Lower leg skin (tissue), 4 donors: ENCODE measurements around the gene RNF145. TPM values are rescaled to one million over a fixed set of nuclear protein-coding genes. Genes with fewer than 3 reads are reported as not detected.
"Not testable (repeated sequence)": the region's sequence is repeated elsewhere in the genome, so short reads cannot be mapped to it uniquely, and the experiment has no call there.

Experiments
- DNase-seq, 2 donors: peaks; one replicate each; pipeline ENCODE4 v3.0.0-alpha.2; 2019; ENCODE audit warnings: low spot score in 2 of 2
- H3K4me3 ChIP-seq: fragments of 200-600 bp; sonication (generic); 2 replicates; pipeline ENCODE4 v1.5.1; 2017; ENCODE audit warnings: mild to moderate bottlenecking, low read depth; ENCODE audit not compliant: poor library complexity, severe bottlenecking
- POLR2A ChIP-seq, 2 donors: fragments of 450-650 bp; IDR thresholded peaks; one replicate each; pipeline ENCODE4 v1.6.1; 2016 to 2017; ENCODE audit warnings: antibody characterized with exemption in 2 of 2, mild to moderate bottlenecking in 1 of 2, moderate library complexity in 1 of 2
- WGBS, 2 donors: methylation state at CpG; one replicate each; pipeline ENCODE4 v1.1.5; 2018; 5-methylcytosine and 5-hydroxymethylcytosine counted together
- intact Hi-C: fragments of 100-400 bp; cut with DNase I; formaldehyde crosslinking; loops from one replicate; pipeline ENCODE4 v1.15.0; 2023; ENCODE audit warnings: low total_unique reads
- total RNA-seq, 4 donors: library from RNA; depleted of rRNA; stranded (reverse); fragments of >200 nt; gene quantifications; one replicate each; pipeline ENCODE4 v1.1.0, GENCODE V29; 2016
- TF ChIP-seq, protein P1 (sequence below), 3 donors: fragments of 450-650 bp; IDR thresholded peaks; one replicate each; pipeline ENCODE4 v1.5.1; 2016; ENCODE audit warnings: antibody characterized with exemption in 3 of 3, mild to moderate bottlenecking in 3 of 3, moderate library complexity in 2 of 3

RNF145 gene
- total RNA-seq, 4 donors from 2014 or later: 32.8 to 57.0 (median 43.9) TPM

DNA sequence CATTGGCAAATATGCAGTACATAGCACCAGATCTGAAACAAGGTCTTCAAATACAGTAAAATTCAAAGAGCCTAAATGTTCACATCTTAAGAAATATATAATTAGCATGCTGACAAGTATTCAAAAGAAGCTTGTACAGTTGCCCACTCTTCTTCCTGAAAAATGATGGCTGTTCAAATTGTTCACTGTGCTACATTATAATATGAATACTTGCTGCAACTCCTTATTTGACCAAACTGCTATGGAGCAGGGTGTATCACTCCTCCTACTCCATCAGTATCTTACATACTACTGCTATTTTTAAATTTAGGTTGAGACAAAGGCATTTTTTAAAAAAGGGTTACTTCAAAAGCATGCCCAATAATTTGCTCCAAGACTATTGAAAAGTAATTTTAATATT, 39.3 kb downstream of the RNF145 start:
- no peak for DNase-seq
- H3K4me3 ChIP-seq: no peak overlapping the region
- intact Hi-C loops: no loop called here
- TF ChIP-seq, protein P1, sequence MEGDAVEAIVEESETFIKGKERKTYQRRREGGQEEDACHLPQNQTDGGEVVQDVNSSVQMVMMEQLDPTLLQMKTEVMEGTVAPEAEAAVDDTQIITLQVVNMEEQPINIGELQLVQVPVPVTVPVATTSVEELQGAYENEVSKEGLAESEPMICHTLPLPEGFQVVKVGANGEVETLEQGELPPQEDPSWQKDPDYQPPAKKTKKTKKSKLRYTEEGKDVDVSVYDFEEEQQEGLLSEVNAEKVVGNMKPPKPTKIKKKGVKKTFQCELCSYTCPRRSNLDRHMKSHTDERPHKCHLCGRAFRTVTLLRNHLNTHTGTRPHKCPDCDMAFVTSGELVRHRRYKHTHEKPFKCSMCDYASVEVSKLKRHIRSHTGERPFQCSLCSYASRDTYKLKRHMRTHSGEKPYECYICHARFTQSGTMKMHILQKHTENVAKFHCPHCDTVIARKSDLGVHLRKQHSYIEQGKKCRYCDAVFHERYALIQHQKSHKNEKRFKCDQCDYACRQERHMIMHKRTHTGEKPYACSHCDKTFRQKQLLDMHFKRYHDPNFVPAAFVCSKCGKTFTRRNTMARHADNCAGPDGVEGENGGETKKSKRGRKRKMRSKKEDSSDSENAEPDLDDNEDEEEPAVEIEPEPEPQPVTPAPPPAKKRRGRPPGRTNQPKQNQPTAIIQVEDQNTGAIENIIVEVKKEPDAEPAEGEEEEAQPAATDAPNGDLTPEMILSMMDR (IDR thresholded peaks at IDR 0.05): no peak
- no peak for TF ChIP-seq POLR2A (IDR thresholded peaks at IDR 0.05)

DNA sequence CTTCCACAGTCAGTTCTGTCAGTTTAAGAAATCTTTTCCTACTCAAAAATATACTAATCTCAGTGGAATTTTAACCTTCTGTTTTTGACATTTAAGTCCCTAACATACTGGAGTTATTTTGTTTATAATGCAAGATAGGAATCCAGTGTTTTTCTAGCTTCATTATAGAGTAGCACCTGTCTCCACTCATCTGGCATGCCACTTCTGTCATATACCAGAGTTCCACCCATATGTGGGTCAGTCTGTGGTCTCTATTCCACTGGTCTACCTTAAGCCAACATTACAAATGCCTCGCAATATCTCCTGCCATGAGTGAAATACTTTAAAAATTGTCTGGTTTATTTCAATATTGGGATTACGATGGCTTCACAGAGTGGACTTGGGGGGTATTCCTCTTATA, 42.9 kb downstream of the RNF145 start:
- H3K4me3 ChIP-seq: no peak overlapping the region
- intact Hi-C loops: no loop called here
- DNase-seq: no peak
- 95 to 100% methylated on average over 2 of the region's 2 CpGs for WGBS, 2 donors
- TF ChIP-seq, protein P1 (IDR thresholded peaks at IDR 0.05): no peak
- TF ChIP-seq POLR2A (IDR thresholded peaks at IDR 0.05): no peak

DNA sequence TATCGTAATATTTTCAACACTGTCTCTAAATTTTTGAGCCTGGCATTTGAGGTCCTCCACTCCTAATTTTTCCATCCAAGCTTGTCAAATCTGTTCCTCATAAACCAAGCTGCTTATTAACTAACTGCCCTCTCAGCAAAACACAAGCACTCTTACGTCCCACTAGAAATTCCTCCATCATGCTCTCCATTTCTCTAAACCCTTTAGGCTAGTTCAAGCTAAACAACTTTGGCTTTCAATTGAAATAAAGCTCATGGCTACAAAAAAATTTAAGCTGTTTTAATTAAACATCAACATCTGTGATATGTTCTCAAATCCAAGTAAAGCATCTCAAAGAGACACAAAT, 45.7 kb downstream of the RNF145 start:
- no peak overlapping the region for H3K4me3 ChIP-seq
- WGBS, 2 donors: 75 to 77% methylated on average over 2 of the region's 2 CpGs
- no peak for TF ChIP-seq POLR2A (IDR thresholded peaks at IDR 0.05)
- TF ChIP-seq, protein P1 (IDR thresholded peaks at IDR 0.05): no peak
- DNase-seq: no peak
- intact Hi-C loops: no loop called here

DNA sequence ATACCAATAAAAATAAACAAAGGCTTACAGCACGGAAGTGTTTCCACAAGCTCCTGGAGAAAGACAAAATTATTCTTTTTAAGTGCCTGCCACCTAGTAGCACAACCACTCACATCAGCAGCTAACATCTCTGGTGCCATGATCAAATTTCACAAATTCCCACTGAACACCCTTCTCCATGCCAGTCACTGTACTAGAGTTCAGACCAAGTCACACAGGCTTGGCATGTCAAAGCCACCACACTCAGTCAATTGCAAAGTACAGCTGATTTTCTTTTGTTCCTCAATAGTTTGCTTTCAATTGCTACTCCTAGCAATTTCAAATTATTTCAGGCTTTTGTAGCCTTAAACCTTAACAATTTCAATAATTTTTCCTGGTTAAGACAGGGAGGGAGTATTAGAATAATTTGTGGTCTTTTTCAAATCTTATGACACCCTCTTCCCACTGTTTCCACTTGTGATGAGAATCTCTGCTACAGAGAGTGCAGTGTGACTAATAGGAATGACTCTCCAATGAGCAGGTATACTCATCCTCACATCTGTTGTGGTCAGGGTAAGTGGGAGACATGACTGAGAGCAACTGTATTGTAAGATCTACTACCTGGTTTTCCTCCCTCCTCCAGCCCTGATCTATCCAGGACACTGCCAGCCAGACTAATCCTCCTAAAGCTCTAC, 46.2 kb downstream of the RNF145 start:
- no peak overlapping the region for H3K4me3 ChIP-seq
- intact Hi-C loops: no loop called here
- TF ChIP-seq, protein P1 (IDR thresholded peaks at IDR 0.05): no peak
- no peak for TF ChIP-seq POLR2A (IDR thresholded peaks at IDR 0.05)
- 84 to 94% methylated on average over 1 of the region's 1 CpG for WGBS, 2 donors
- no peak for DNase-seq

DNA sequence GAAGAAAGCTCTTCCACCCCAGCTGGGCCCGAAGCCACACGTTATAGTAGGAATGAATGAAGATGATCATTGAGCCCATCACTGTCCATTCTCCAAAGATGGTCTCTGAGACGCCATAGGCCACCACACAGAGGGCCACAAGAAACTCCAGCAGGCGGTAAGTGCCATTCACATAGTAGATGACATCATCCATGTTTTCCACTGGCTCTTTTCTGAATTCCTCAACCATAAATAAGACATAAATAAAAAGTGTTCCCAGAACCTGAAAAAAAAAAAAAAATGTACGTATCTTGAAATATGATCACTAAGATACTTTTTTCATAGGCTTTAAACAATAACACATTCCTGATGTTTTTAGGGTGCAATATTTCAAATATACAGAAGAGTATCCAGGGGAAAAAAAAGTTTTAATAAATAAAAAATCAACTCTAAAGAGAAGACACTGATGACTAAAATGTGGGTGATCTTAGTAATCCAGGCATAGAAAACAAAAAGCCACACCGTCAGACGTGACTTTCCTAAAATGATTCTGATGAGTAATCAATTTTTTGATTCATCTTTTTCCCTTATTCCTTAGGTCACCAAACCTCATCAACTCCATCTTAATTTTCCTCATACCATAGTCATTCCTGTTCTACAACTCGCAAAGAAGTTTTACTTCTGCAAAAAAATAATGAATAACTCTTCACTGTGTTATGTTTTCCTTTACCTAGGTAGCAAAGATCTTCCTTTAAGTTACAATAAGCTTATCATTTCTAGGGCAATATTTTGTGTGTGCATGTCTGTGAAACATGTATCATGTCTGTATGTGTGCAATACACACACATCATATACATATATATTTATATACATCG, 47.8 kb downstream of the RNF145 start:
- intact Hi-C loops: no loop called here
- H3K4me3 ChIP-seq: no peak overlapping the region
- WGBS, 2 donors: 91 to 92% methylated on average over 9 of the region's 9 CpGs
- DNase-seq: no peak
- TF ChIP-seq, protein P1 (IDR thresholded peaks at IDR 0.05): no peak

GRCh38 chr5:159158553-159159091, 50.7 kb downstream of the RNF145 start:
- intact Hi-C loops: loop anchor here (10.0 kb wide), 1 partner anchor 156 kb away; no protein-coding TSS in a partner anchor

More at GRCh38 chr5:159158553-159159091, 50.7 kb downstream of the RNF145 start:
- 46 to 65% methylated on average over 4 of the region's 4 CpGs for WGBS, 2 donors
- H3K4me3 ChIP-seq, DNase-seq: not testable (repeated sequence)
